ENCODE results near the gene ZIC1. TPM values are rescaled to one million over a fixed set of nuclear protein-coding genes. Genes with fewer than 3 reads are reported as not detected.

The ZIC1 gene
- total RNA-seq, 1 experiment from 2014 or later, result not detected

GRCh38 chr3:147458995-147459704 is 50.0 kb downstream of the ZIC1 start:
- no TSS peak for BruUV-seq (replicated peaks)
- H3K36me3 ChIP-seq (ENCODE audit: low read depth), result no peaks in the 10 kb centered on the region
- H3K4me1 ChIP-seq (replicated peaks; ENCODE audit: insufficient read depth), result no peaks in the 10 kb centered on the region
- POLR2A ChIA-PET (ENCODE audit: unreplicated experiment), result no interaction called here
- CTCF ChIA-PET, result no interaction called here
- H3K79me2 ChIP-seq (ENCODE audit: low read depth), result no peaks in the 10 kb centered on the region
- TF ChIP-seq EZH2 (IDR thresholded peaks at IDR 0.05; ENCODE audit: low read depth) (no peak), CTCF (conservative IDR thresholded peaks at IDR 0.05) (no peak)
- H2AFZ ChIP-seq, result no peak overlapping the region
- no peaks in the 10 kb centered on the region for H4K20me1 ChIP-seq (ENCODE audit: insufficient read depth)
- no peaks in the 10 kb centered on the region for H3F3A ChIP-seq (ENCODE audit: insufficient read depth, low read depth)
- no peaks in the 10 kb centered on the region for H3K27me3 ChIP-seq (ENCODE audit: insufficient read depth, low read depth)
- H3K9me3 ChIP-seq (ENCODE audit: insufficient read depth, low read depth), result no peaks in the 10 kb centered on the region
- H3K9me2 ChIP-seq (ENCODE audit: insufficient read depth), result no peaks in the 10 kb centered on the region
- intact Hi-C loops (cut with micrococcal nuclease; ENCODE audit: unreplicated experiment), result no loop called here
- no peak overlapping the region for H3K4me2 ChIP-seq
- DNase-seq, result no peak
- H3K27ac ChIP-seq, result no peak overlapping the region
- H3K4me3 ChIP-seq, result no peak overlapping the region

- Histone ChIP-seq H3K36me3 (ENCODE audit: low read depth) (no peaks in the 10 kb centered on the region), H3K27me3 (ENCODE audit: insufficient read depth, low read depth) (no peaks in the 10 kb centered on the region), H3K4me1 (replicated peaks; ENCODE audit: insufficient read depth) (no peaks in the 10 kb centered on the region), H3K9me3 (ENCODE audit: insufficient read depth, low read depth) (no peaks in the 10 kb centered on the region), H3K79me2 (ENCODE audit: low read depth) (no peaks in the 10 kb centered on the region), H3K27ac (no peak overlapping the region), H4K20me1 (ENCODE audit: insufficient read depth) (no peaks in the 10 kb centered on the region), H2AFZ (no peak overlapping the region), H3K9me2 (ENCODE audit: insufficient read depth) (no peaks in the 10 kb centered on the region), H3K4me3 (no peak overlapping the region), H3F3A (ENCODE audit: insufficient read depth, low read depth) (no peaks in the 10 kb centered on the region), H3K4me2 (no peak overlapping the region)
- ChIA-PET CTCF (no interaction called here), POLR2A (ENCODE audit: unreplicated experiment) (interaction anchor here (0.6 kb wide), 1 partner anchor 155 kb away, joined by 4 read pairs; no protein-coding TSS in a partner anchor)
- DNase-seq, result no peak
- BruUV-seq (replicated peaks), result no TSS peak
- intact Hi-C loops (cut with micrococcal nuclease; ENCODE audit: unreplicated experiment), result no loop called here
- no peak for TF ChIP-seq CTCF (conservative IDR thresholded peaks at IDR 0.05)
- no peak for TF ChIP-seq EZH2 (IDR thresholded peaks at IDR 0.05; ENCODE audit: low read depth)
These were observed 53.7 kb downstream of the ZIC1 start for GRCh38 chr3:147462856-147463255.

Other genes with a start within 250 kb of the ZIC1 start
- gene ZIC4, start 2.8 kb upstream of the ZIC1 start, total RNA-seq (2021), result not detected in 2 replicates

Measured in PC-9 (cell line).